Left lobe of liver (tissue), 2 donors: ENCODE results near the gene FZD8. TPM values are rescaled to one million over a fixed set of nuclear protein-coding genes. Genes with fewer than 3 reads are reported as not detected.
"Not testable (repeated sequence)": the region's sequence is repeated elsewhere in the genome, so short reads cannot be mapped to it uniquely, and the experiment has no call there.

Experiments used
- ATAC-seq: fragments of 200-7000 bp; cut with Tn5 transposase; one replicate; pipeline ENCODE4 v1.9.1; 2020; ENCODE audit warnings: mild to moderate bottlenecking, moderate library complexity
- DNase-seq: peaks from one replicate; pipeline ENCODE4 v3.0.0-alpha.2; 2020; ENCODE audit warnings: low spot score
- total RNA-seq: library from RNA; stranded (reverse); gene quantifications from one replicate; pipeline ENCODE4 v1.2.1, GENCODE V29; 2021
- donor health status: DM: no; HTN: no; CAD: no; lungs with moderate emphysema.
- donor health status: DM: no; HTN: yes; CAD: no.

Gene FZD8
- total RNA-seq = 5.7 TPM

DNA sequence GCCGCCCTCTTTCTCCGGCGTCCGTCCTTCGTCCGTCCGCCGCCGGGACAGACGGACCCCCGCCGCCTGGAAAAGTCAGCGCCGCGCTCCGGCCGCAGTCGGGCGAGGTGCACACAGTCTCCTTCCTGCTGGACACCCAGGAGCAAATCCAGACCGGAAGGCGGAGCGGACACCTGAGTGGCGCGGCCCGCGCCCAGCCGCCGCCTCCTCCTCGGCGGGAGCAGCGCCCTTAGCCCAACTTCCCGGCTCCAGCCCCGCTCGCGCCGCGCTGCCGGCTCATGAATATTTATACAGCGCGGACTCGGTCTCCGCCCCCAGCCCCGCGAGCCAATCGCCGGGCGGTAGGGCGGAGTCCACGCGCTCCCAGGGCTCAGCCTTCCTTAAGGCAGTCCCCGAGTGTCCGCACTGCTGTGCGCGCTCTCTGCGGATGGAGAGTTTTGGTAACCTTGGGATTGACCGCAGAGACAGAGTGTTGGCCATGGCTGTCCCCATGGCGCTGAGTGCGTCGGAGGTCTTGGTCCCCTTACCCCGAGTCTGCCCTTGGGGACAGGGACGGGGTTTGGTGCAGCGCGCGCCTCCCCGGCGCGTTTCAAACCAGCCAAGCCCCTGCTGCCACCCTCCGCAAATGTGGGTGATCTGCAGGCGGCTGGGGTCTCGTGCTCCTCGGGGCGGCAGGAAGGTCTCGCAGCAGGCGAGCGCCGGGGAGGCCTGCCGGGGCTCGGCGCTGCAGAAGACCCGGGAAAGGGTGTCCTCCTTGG is at the start of gene FZD8:
Gene FZD8, minus strand, starts transcription at position 262 of the 758 bp plus-strand sequence. CDS start 867 bp downstream, outside the sequence.
- ATAC-seq = peak; percentile 84
- DNase-seq = peak; percentile 97

- no peak for ATAC-seq
- no peak for DNase-seq
These were observed 49.6 kb upstream of the FZD8 start for GRCh38 chr10:35691522-35692236.

DNA sequence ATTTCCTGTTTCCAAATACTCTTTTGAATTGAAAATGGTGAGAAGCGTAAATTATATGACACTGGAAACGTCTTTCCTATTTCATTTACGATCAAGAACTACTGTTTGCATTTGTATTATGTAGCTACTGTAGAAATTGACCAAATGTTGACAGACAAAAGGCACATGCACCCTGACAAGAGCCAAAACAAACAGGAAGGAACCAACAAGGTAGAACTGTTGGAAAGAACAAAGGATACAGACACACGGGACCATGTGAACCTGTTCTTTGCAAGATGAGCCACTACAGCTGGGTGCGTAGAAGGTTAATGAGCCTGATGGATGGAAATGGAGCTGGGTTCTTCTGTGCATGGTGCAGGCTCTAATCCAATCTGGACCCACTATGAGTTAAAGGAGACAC is 48.4 kb upstream of the FZD8 start:
- peak; percentile 76 for ATAC-seq

GRCh38 chr10:35685858-35686257 is 43.8 kb upstream of the FZD8 start:
- DNase-seq, ATAC-seq: not testable (repeated sequence)

More for the DNA sequence above, 48.4 kb upstream of the FZD8 start:
- no peak for DNase-seq

DNA sequence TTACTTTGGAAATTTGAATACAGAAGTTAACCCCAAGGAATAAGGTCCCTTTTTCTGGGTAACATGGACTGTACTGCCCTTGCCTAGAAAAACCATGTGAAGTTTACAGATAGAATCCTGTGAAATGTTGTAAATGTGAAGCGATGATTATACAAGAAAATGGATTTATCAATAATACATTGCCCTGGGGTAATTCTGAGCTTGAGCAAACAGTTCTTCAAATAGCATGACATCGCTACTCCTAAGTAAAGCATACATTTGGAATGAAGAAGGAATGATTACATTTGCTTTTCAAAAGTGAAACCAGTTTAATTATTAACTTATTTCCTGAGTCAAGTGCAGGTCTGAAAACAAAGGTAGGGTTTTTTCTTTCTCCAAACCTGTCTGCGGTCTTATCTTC is 43.3 kb upstream of the FZD8 start:
- ATAC-seq (peak; percentile 87), DNase-seq (no peak)

- DNase-seq (no peak), ATAC-seq (no peak)
These were observed 42.5 kb upstream of the FZD8 start for GRCh38 chr10:35684586-35684985.

GRCh38 chr10:35675846-35676245 is 33.8 kb upstream of the FZD8 start:
- DNase-seq = no peak
- ATAC-seq = no peak

- no peak for ATAC-seq
- DNase-seq = no peak
These were observed 32.7 kb upstream of the FZD8 start for GRCh38 chr10:35674843-35675242.

DNA sequence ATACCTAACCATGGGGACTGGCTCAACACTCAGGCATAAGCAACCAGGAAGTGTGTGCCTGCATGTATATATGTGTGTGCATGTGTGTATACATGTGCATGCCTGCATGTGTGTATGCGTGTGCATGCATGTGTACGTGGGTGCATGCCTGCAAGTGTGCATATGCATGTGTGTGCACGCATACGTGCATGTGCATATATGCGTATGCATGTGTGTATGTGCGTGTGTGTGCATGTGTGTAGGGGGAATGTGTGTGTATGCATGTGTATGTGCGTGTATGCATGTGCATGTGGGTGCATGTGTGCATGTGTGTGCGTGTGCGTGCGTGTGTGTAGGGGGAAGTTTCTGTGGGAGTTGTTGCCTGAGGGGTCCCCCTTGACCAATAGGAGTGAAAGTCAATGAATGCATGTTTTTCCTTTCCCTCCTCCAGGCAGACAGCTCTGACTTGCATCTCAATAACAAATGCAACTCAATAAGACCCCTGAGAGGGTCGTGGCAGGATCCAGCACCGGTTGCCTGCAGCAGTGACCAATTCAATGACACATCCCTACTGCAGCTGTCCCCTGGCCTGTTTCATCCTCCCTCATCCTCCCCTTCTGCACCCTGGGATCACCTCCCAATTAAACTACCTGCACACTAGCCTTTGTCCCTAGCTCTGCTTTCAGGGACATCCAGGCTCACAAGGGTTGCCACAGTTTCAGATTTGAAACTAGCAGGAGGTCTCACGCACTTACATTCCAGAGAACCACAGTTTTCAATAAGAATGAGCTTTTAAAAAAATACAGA is 27.0 kb upstream of the FZD8 start:
- ATAC-seq (no peak), DNase-seq (no peak)

GRCh38 chr10:35667971-35668370 is 25.9 kb upstream of the FZD8 start:
- no peak for ATAC-seq

DNA sequence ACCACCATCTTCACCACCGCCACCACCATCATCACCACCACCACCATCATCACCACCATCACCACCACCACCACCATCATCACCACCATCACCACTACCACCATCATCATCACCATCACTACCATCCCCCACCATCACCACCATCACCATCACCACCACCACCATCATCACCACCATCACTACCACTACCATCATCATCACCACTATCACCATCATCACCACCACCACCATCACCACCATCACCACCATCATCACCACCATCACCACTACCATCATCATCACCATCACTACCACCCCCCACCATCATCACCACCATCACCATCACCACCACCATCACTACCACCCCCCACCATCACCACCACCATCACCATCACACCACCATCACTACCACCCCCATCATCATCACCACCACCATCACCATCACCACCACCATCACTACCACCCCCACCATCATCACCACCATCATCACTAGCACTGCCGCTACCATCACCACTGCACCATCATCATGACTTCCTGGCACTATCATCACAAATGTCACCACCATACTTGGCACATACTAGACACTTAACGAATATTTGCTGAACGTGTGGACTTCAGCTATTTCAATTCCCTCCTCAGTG is 25.3 kb upstream of the FZD8 start:
- ATAC-seq = no peak

More at GRCh38 chr10:35667971-35668370, 25.9 kb upstream of the FZD8 start:
- no peak for DNase-seq

DNA sequence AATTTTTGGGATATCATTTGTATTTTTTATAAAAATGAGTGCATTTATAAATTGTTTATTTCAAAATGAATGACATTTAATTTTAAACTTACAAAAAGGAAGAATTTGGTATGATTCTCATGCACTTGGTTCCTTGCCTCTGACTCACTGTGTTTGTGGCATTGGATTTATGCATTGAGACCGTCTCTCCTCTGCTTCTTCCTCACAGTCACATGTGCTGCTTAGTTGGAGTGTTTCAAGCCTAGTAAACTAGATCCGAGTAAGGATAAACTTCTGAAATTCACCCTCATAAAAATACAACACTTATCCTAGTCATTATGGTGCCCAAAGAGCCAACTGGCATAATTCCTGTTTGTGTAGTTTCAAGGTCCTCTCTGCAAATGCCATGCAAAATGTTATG is 19.1 kb upstream of the FZD8 start:
- ATAC-seq (no peak), DNase-seq (no peak)

More for the DNA sequence above, 25.3 kb upstream of the FZD8 start:
- DNase-seq = no peak

GRCh38 chr10:35659456-35659855 is 17.4 kb upstream of the FZD8 start:
- ATAC-seq = no peak
- no peak for DNase-seq

DNA sequence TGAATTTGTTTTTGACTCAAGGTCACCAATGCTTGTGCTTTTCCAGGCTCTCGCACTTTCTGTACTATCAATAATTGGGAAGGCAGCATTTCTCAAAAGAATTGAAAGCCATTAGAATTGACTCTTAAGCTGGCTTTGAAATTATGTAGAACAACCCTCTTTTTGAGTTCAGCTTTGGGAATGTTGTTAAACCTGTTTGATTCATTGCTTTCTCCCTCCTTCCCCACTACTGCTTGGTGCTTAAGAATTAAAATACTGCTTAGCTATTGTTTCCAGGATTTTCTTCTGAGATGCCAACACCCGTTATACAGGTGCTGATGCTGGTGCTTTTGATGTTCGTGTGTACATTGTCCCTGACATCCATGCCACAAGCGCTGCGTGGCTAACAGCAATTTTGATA is 15.5 kb upstream of the FZD8 start:
- DNase-seq (no peak), ATAC-seq (no peak)

- no peak for ATAC-seq
- no peak for DNase-seq
These were observed 10.7 kb upstream of the FZD8 start for GRCh38 chr10:35652824-35653223.

DNA sequence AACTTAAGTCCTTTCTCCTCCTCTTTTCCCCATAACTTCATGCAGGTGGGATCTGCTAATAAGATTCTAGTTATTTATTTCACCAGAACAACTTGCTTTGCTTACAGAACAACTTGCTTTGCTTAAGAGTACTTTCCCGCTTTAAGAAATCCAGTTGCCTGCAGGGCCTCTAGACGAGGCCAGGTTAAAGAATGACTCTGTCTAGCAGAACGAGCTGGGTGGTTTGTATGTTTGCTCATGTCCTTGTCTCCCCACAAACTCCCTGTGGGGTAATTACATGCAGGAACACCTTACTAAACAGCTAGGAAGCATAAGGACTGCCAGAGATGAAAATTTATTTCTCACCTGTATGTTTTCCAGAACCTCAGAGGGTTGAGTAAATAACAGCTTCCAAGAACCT is 8.8 kb upstream of the FZD8 start:
- ATAC-seq (no peak), DNase-seq (no peak)

DNA sequence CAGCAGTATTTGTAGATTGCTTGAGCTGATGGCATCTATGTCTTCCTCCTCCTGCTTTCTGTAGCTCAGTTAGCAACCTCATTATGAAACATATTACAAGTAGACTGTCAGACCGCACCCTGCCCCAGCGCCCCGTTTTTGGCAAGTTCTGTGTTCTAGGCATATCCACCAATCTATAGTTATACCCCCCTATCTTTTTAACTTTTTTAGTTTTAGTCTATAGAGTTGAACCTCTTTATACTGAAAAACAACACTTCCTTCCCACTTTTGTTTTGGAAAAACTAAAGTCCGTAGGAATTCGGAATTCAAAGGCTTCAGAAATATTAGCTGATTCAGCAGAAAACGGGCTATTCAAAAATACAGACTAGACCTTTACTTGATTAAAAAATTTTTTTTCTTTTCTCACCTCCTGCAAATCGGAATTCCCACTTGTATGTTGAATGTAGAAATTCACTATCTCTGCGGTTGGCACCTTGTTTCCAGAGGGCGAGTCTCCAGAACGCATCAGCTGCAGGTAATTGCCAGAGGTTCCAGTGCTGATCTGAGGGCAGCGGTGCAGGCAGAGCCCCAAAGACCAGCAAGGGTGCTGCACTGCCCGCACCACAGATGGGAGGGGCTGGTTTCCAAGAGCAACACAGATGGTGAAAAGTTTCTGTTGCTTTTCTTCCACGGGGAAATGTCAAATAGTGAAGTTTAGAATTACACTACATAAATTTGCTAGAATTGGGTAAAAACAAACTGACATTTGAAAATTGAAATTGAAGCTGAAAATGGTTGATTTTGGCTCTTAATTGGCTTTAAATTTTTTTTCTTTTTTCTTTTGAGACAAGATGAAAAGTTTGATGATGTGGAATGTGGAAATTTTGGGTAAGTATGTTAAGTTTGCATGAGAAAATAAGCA is 2.2 kb upstream of the FZD8 start:
- no peak for ATAC-seq
- no peak for DNase-seq

GRCh38 chr10:35643151-35644049 is 1.3 kb upstream of the FZD8 start:
- ATAC-seq (peak; percentile 37), DNase-seq (peak; percentile 77)

GRCh38 chr10:35642793-35643114 is 658 bp upstream of the FZD8 start:
- no peak for ATAC-seq

More at GRCh38 chr10:35642793-35643114, 658 bp upstream of the FZD8 start:
- no peak for DNase-seq
